Left ventricle myocardium superior (tissue), 1 donor: Measurements from ENCODE around the gene UFM1. TPM values are rescaled to one million over a fixed set of nuclear protein-coding genes. Genes with fewer than 3 reads are reported as not detected.
"Not testable (repeated sequence)": the region's sequence is repeated elsewhere in the genome, so short reads cannot be mapped to it uniquely, and the experiment has no call there.

ENCODE experiments used
- ATAC-seq: fragments of 200-7000 bp; cut with Tn5 transposase; one replicate; pipeline ENCODE4 v1.9.1; 2020; ENCODE audit warnings: mild to moderate bottlenecking, moderate library complexity
- DNase-seq: peaks from one replicate; pipeline ENCODE4 v3.0.0-alpha.2; 2020
- intact Hi-C: fragments of 100-400 bp; cut with micrococcal nuclease; formaldehyde crosslinking; loops from one replicate; pipeline ENCODE4 v1.11.0; 2022
- total RNA-seq: library from RNA; stranded (reverse); fragmentation: NEBNext Ultra II Directional; extraction: Animal tissue kit (Norgen Biotek cat#: 25700); gene quantifications from one replicate; pipeline ENCODE4 v1.2.1, GENCODE V29; 2021
- donor health status: DM: no; HTN: yes; CAD: no; lungs with severe emphysema.

UFM1 gene
- total RNA-seq, 1 donor from 2014 or later = 28.1 TPM

- ATAC-seq (peak; percentile 43), DNase-seq (no peak)
- intact Hi-C loops = no loop called here
These were observed 12.1 kb downstream of the UFM1 start for GRCh38 chr13:38361542-38362262.

GRCh38 chr13:38363219-38363618 is 13.6 kb downstream of the UFM1 start:
- DNase-seq (no peak), ATAC-seq (no peak)
- intact Hi-C loops = no loop called here

- DNase-seq, intact Hi-C loops, ATAC-seq: not testable (repeated sequence)
These were observed 14.1 kb downstream of the UFM1 start for GRCh38 chr13:38363746-38364145.

- ATAC-seq = no peak
- intact Hi-C loops = no loop called here
- DNase-seq = no peak
These were observed 16.0 kb downstream of the UFM1 start for GRCh38 chr13:38365661-38366060.

- intact Hi-C loops = no loop called here
- DNase-seq = no peak
- no peak for ATAC-seq
These were observed 17.4 kb downstream of the UFM1 start for GRCh38 chr13:38366954-38367645.

- intact Hi-C loops = no loop called here
- ATAC-seq (no peak), DNase-seq (no peak)
These were observed 19.4 kb downstream of the UFM1 start for GRCh38 chr13:38369058-38369457.

GRCh38 chr13:38370096-38370495 is 20.4 kb downstream of the UFM1 start:
- DNase-seq, intact Hi-C loops, ATAC-seq: not testable (repeated sequence)

- DNase-seq (no peak), ATAC-seq (no peak)
- intact Hi-C loops = no loop called here
These were observed 23.3 kb downstream of the UFM1 start for GRCh38 chr13:38372820-38373383.

GRCh38 chr13:38376546-38376945 is 26.9 kb downstream of the UFM1 start:
- intact Hi-C loops = no loop called here
- no peak for DNase-seq
- ATAC-seq = no peak

- DNase-seq = no peak
- ATAC-seq = no peak
- intact Hi-C loops = no loop called here
These were observed 32.2 kb downstream of the UFM1 start for GRCh38 chr13:38381890-38382289.

GRCh38 chr13:38382946-38383345 is 33.3 kb downstream of the UFM1 start:
- ATAC-seq (no peak), DNase-seq (no peak)
- intact Hi-C loops = no loop called here

- ATAC-seq (no peak), DNase-seq (no peak)
- intact Hi-C loops = no loop called here
These were observed 34.5 kb downstream of the UFM1 start for GRCh38 chr13:38384171-38384570.

- no peak for ATAC-seq
- intact Hi-C loops = no loop called here
These were observed 35.7 kb downstream of the UFM1 start for GRCh38 chr13:38385153-38385891.

GRCh38 chr13:38386421-38386820 is 36.8 kb downstream of the UFM1 start:
- DNase-seq = no peak
- no peak for ATAC-seq
- intact Hi-C loops = no loop called here

More at GRCh38 chr13:38385153-38385891, 35.7 kb downstream of the UFM1 start:
- no peak for DNase-seq

GRCh38 chr13:38391341-38391740 is 41.7 kb downstream of the UFM1 start:
- DNase-seq (no peak), ATAC-seq (no peak)
- intact Hi-C loops = no loop called here

- no peak for ATAC-seq
- intact Hi-C loops = no loop called here
- no peak for DNase-seq
These were observed 45.3 kb downstream of the UFM1 start for GRCh38 chr13:38394777-38395496.

GRCh38 chr13:38395497-38395788 is 45.8 kb downstream of the UFM1 start:
- DNase-seq (no peak), ATAC-seq (no peak)
- intact Hi-C loops = no loop called here

- no peak for ATAC-seq
- no peak for DNase-seq
- intact Hi-C loops = no loop called here
These were observed 49.3 kb downstream of the UFM1 start for GRCh38 chr13:38398711-38399493.

- ATAC-seq (no peak), DNase-seq (no peak)
- intact Hi-C loops = no loop called here
These were observed 49.9 kb downstream of the UFM1 start for GRCh38 chr13:38399535-38399934.
